HG03378 (cell line): ENCODE results near the gene TBX10.
"Not testable (repeated sequence)": the region's sequence is repeated elsewhere in the genome, so short reads cannot be mapped to it uniquely, and the experiment has no call there.

ENCODE experiments used
- ATAC-seq: cut with Tn5 transposase; IDR thresholded peaks from one replicate; pipeline ENCODE4 v1.9.1; 2021; ENCODE audit warnings: mild to moderate bottlenecking, moderate library complexity; ENCODE audit not compliant: unreplicated experiment

Gene TBX10

GRCh38 chr11:67604815-67605214, 34.7 kb downstream of the TBX10 start:
- ATAC-seq, result no peak

- ATAC-seq, result not testable (repeated sequence)
Measured at GRCh38 chr11:67604119-67604518, 35.4 kb downstream of the TBX10 start.

DNA sequence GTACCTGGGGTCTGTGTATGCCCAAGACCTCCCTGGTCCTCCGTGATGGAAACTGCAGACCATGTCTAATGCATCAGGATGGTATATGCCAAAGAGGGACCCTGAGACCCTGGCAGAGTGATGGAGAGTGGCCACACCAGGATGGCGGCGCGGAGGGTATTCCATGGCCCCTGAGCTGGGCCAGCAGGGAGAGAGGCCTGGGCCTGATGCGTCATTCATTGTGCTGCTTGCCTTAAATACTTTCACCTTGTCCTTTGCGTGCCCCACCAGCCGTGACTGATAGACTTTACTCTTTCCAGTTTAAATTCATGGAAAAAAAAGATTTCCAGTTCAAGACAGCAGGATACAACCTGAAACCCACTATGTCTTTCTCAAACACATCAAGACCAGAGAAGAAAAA, 38.5 kb downstream of the TBX10 start:
- ATAC-seq, result no peak

GRCh38 chr11:67600324-67601029, 39.1 kb downstream of the TBX10 start:
- ATAC-seq, result peak; percentile 61

- no peak for ATAC-seq
Measured at GRCh38 chr11:67599149-67599548, 40.4 kb downstream of the TBX10 start.

- ATAC-seq, result not testable (repeated sequence)
Measured at GRCh38 chr11:67597963-67598362, 41.6 kb downstream of the TBX10 start.

- not testable (repeated sequence) for ATAC-seq
Measured at GRCh38 chr11:67597458-67597857, 42.1 kb downstream of the TBX10 start.

DNA sequence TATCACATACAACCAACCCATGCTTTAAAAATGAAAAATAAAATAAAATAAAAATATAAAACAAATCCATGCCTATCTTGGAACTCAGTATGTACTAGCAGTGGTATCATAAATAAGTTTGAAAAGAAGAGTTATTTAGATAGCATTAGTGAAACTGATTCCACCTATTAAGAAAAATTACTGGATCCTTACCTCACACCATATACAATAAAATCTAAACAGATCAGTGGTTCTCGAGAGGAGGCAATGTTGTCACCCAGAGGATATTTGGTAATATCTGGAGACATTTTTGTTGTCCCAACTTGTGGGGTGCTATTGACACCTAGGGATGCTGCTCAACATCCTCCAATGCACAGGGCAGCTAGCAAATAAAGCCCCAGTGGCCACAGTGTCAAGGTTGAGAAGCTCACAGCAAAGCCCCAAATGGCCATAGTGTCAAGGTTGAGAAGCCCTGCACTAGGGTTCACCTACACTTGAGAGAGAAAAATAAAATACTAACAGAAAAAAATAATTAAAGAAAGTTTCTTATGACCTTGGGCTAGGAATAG, 42.7 kb downstream of the TBX10 start:
- no peak for ATAC-seq

DNA sequence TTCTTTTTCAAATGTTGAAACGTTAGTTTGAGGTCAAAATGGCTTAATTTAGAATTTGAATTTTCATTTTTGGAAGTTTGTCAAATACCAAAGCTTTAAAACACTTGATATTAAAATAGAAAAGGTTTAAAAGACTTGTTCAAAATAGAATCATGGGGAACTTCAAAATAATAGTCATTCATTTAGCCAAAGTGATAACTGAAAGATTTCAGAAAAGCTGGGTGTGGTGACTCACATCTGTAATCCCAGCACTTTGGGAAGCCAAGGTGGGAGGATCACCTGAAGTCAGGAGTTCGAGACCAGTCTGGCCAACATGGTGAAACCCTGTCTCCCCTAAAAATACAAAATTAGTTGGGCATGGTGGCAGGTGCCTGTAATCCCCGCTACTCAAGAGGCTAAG, 45.1 kb downstream of the TBX10 start:
- ATAC-seq, result no peak

GRCh38 chr11:67593565-67593905, 46.0 kb downstream of the TBX10 start:
- no peak for ATAC-seq

DNA sequence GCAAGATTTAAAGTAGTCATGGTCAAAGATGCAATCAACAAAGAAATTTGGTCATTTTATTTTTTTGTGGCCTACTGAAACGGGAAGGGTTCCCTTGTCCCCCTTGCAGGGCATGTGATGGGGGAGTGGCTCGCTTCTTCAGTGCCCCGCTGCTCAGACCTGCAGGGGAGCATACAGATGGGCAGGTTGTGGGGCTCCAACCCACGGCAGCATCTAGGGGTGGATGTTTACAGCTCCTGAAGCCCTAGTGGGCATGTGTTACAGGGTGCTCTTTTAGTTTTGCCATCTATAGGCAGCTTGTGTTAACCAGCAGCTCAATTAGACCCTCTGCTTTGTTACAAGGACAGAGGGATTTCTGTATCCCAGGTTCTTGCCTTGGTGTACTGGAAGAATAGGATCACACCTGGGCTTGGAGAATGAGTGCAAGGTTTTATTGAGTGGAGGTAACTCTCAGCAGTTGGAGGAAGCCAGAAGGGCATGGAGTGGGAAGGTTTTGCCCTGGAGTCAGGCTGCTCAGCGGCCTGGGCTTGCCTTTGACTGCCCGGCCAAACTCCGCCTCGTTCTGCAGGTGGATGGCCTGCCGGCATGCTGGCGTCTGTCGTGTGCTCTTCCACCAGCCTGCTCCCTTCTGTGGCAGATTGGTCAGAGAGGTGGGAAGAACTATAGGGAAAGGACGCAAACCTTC, 46.5 kb downstream of the TBX10 start:
- ATAC-seq, result no peak

DNA sequence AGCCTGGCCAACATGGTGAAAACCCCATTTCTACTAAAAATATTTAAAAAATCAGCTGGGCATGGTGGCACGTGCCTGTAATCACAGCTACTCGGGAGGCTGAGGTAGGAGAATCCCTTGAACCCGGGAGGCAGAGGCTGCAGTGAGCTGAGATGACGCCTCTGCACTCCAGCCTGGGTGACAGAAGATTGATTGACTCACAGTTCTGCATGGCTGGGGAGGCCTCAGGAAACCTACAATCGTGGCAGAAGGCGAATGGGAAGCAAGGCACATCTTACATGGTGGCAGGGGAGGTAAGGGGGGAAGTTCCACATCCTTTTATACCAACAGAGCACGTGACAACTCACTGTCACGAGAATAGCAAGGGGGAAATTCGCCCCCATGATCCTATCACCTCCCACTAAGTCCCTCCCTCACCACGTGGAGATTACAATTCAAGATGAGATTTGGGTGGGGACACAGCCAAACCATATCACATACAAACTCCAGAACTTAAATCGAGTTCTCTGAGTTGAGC, 50.6 kb downstream of the TBX10 start:
- ATAC-seq, result not testable (repeated sequence)

DNA sequence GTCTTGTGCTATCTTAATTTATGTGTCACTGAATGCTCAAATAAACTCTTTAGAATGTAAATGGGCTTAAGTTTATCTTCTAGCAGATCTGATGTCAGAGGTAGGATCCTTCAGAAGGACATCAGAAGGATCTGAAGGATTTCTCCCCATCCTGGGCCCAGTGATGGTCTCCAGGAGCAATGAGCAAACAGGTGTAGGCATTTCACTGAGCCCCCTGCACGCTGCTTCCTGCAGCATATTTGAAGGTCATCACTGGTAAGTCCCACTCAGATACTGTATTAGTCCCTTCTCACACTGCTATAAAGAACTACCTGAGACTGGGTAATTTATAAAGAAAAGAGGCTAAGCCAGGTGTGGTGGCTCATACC, 51.4 kb downstream of the TBX10 start:
- peak; percentile 27 for ATAC-seq

DNA sequence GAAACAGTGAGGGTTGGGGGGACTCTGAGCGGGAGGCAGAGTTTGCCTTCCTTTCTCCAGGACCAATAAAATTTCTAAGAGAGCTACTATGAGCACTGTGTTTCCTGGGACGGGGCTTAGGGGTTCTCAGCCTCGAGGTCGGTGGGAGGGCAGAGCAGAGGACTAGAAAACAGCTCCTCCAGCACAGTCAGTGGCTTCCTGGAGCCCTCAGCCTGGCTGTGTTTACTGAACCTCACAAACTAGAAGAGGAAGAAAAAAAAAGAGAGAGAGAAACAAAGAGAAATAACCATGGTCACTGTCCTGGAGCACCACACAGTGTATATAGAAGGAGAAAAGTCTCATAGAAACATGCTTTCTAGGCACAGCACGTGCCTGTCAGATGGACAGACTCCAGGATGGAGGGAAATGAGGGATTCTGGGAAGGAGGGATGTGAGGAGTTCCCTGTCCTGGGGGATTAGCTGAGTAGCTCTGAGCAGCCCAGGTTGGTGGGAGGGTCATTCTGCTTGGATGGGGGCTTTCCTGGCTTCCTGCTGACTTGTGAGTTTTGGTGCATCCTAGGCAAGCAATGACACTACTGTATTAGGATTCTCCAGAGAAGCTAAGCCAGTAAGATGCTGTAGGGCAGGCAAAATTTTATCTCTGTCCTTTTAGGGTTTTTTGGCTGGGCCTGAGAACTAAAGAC, 52.9 kb downstream of the TBX10 start:
- ATAC-seq, result no peak

GRCh38 chr11:67585911-67586310, 53.7 kb downstream of the TBX10 start:
- no peak for ATAC-seq

GRCh38 chr11:67584881-67585873, 54.4 kb downstream of the TBX10 start:
- ATAC-seq, result no peak

- ATAC-seq, result no peak
Measured at GRCh38 chr11:67584205-67584880, 55.2 kb downstream of the TBX10 start.

DNA sequence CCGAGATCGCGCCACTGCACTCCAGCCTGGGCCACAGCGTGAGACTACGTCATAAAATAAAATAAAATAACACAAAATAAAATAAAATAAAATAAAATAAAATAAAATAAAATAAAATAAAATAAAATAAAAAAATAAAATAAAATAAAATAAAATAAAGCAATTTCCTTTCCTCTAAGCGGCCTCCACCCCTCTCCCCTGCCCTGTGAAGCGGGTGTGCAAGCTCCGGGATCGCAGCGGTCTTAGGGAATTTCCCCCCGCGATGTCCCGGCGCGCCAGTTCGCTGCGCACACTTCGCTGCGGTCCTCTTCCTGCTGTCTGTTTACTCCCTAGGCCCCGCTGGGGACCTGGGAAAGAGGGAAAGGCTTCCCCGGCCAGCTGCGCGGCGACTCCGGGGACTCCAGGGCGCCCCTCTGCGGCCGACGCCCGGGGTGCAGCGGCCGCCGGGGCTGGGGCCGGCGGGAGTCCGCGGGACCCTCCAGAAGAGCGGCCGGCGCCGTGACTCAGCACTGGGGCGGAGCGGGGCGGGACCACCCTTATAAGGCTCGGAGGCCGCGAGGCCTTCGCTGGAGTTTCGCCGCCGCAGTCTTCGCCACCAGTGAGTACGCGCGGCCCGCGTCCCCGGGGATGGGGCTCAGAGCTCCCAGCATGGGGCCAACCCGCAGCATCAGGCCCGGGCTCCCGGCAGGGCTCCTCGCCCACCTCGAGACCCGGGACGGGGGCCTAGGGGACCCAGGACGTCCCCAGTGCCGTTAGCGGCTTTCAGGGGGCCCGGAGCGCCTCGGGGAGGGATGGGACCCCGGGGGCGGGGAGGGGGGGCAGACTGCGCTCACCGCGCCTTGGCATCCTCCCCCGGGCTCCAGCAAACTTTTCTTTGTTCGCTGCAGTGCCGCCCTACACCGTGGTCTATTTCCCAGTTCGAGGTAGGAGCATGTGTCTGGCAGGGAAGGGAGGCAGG, 56.0 kb downstream of the TBX10 start, which contains the start of gene GSTP1:
Gene GSTP1, plus strand, starts transcription at position 566 of the 958 bp plus-strand sequence. Its CDS starts 32 bp downstream, at position 598.
- ATAC-seq, result no peak

- no peak for ATAC-seq
Measured at GRCh38 chr11:67582011-67582410, 57.6 kb downstream of the TBX10 start.
